CD4-positive, alpha-beta T cell treated with Interleukin-1 beta for 1 hour (primary cell): ENCODE data around the gene FOCAD.

ENCODE experiments used
- DNase-seq, 2 donors: peaks; one replicate each; pipeline ENCODE4 v3.0.0-alpha.2; 2020 to 2022

Gene FOCAD

DNA sequence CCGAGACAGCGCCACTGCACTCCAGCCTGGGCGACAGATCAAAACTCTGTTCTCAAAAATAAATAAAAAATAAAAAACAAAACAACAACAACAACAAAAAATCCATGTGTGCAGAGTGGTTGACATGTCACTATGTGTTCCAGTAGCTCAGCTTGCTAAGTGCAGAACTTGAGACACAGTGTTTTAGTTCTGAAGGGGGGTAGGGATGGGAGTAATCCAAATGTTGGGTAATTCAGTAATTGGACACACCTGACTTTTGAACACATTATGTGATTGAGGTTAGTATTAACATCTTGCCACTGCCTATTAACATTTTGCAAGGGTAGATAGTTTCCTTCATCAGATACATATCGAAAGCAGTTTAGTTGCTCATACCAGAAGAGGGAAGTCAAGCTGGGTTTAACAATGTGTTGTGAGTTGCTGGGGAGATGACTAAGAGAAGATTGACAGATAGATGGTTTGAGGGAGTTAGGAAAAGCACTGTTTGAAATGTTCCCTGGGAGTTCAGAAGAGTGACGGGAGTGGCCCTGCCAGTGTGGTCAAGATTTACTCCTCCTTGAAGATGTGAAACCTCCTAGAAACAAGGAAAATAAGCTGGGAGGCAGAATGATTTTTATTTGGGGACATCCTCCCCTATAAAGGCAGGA lies 346.5 kb downstream of the FOCAD start:
- peak in 1 of 2 donors; percentile 46 for DNase-seq

DNA sequence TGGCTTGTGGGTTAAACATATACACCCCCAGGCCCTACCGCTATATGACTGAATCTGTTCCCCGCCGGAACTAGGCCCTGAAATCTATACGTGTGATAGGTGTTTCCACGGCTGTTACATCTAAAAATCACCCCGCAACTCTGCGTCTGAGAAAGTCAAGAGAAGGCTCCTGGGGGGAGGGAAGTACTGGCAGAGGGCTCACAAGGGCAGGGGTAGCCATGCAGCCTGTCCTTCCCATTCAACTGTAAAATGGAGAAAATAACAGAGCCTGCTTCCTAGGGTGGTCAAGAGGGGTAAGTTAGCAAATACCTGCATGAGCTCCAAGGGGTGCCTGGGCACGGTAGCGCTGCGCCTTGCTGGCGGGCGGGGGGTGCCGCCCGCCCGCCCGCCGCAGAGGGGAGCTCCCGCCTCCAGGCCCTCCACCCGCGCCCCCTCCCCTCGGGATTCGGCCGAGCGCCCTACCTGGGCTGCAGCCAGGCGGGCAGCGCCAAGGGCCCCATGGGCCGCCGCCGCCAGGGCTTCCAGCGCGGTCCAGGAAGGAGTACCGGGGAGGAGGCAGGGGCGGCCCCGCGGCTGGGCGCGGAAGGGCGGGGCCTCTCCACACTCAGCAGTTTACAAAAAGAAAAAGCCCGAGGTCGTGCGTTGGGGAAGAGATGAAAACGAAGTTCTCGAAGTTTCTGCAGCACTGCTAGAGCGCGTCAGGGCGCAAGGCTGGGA lies 347.2 kb downstream of the FOCAD start, which contains the start of gene HACD4:
HACD4 (minus strand) TSS at position 550 of the 717 bp plus-strand sequence; CDS start at position 500, 50 bp downstream.
- DNase-seq = peak; percentile 68 to 74

GRCh38 chr9:21031808-21032183 lies 347.7 kb downstream of the FOCAD start:
- DNase-seq = no peak

GRCh38 chr9:21037278-21037677 lies 353.2 kb downstream of the FOCAD start:
- DNase-seq = no peak

GRCh38 chr9:21039302-21039701 lies 355.2 kb downstream of the FOCAD start:
- DNase-seq = no peak

DNA sequence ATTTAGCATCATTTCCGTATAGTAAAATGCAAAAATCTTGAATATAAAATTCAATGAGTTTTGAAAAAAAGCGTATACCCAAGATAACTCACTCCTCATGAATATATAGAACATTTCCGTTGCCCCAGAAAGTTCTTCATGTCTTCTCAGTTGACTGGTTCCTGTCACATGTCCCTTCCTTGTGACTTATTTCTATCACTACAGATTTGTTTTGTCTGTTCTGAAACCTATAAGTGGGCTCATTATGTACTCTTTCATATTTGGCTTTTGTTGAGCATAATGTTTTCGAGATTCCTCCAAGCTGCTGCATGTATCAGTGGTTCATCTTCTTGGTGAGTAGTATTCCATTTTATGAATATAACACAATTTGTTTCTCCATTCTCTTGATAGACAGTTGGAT lies 358.4 kb downstream of the FOCAD start:
- DNase-seq = no peak

DNA sequence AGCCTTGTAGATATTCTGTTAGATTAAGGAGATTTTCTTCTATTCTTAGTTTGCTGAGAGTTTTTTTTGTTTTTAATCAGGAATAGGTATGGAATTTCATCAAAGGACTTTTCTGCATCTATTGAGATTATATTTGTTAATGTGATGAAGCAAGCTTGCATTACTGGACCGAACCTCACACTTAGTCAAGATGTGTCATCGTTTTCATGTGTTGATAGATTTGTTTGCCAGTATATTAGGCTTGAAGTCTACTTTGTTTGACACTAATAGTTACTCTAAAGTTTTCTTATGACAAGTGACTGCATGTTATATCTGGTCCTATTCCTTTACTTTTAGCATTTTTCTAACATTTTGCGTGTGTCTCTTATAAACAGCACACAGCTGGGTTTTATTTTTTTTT lies 359.8 kb downstream of the FOCAD start:
- DNase-seq = no peak
